Natural killer cell (primary cell): ENCODE results near the gene DZIP1L. TPM values are rescaled to one million over a fixed set of nuclear protein-coding genes. Genes with fewer than 3 reads are reported as not detected.

Source experiments
- ATAC-seq, 3 donors: fragments of 150-1000 bp in 2 of 3; fragments of 200-7000 bp in 1 of 3; cut with Tn5 transposase; 1 replicate in 1 of 3; 2 replicates in 2 of 3; pipeline ENCODE4 v1.10.0; 2021; ENCODE audit warnings: mild to moderate bottlenecking in 2 of 3, moderate library complexity in 2 of 3
- DNase-seq, 2 donors: peaks; one replicate each; pipeline versions ENCODE4 v3.0.0 to v3.0.0-alpha.2; 2013 to 2021; ENCODE audit warnings: mixed read lengths in 1 of 2
- H3K27ac ChIP-seq: one replicate; pipeline ENCODE4 v1.5.1; 2013; ENCODE audit warnings: mild to moderate bottlenecking, low read length
- H3K27me3 ChIP-seq: one replicate; pipeline ENCODE4 v1.6.1; 2013; ENCODE audit warnings: low read length; ENCODE audit not compliant: control insufficient read depth, insufficient read depth
- H3K36me3 ChIP-seq: one replicate; pipeline ENCODE4 v1.6.1; 2013; ENCODE audit warnings: low read length; ENCODE audit not compliant: control insufficient read depth, insufficient read depth
- H3K4me1 ChIP-seq: one replicate; pipeline ENCODE4 v1.6.1; 2013; ENCODE audit warnings: low read length; ENCODE audit not compliant: control insufficient read depth, insufficient read depth
- H3K4me3 ChIP-seq: one replicate; pipeline ENCODE4 v1.5.1; 2013; ENCODE audit warnings: low read length
- H3K9me3 ChIP-seq: one replicate; pipeline ENCODE4 v1.6.1; 2013; ENCODE audit warnings: low read length; ENCODE audit not compliant: control insufficient read depth, insufficient read depth
- H3K27ac Mint-ChIP-seq, 2 donors: one replicate each; pipeline ENCODE4 v1.8.0; 2022; ENCODE audit warnings: mild to moderate bottlenecking in 2 of 2, mixed read lengths in 2 of 2, moderate library complexity in 1 of 2
- H3K27me3 Mint-ChIP-seq, 2 donors: one replicate each; pipeline ENCODE4 v1.8.0; 2022; ENCODE audit warnings: low read depth in 2 of 2, mixed read lengths in 2 of 2
- H3K36me3 Mint-ChIP-seq: one replicate; pipeline ENCODE4 v1.8.0; 2022; ENCODE audit warnings: mixed read lengths
- H3K4me1 Mint-ChIP-seq, 2 donors: one replicate each; pipeline ENCODE4 v1.8.0; 2022; ENCODE audit warnings: mixed read lengths in 2 of 2
- H3K4me3 Mint-ChIP-seq: one replicate; pipeline ENCODE4 v1.8.0; 2022; ENCODE audit warnings: mild to moderate bottlenecking, moderate library complexity, mixed read lengths
- H3K9me3 Mint-ChIP-seq, 2 donors: one replicate each; pipeline ENCODE4 v1.8.0; 2022; ENCODE audit warnings: mixed read lengths in 2 of 2
- CTCF ChIP-seq: fragments of 200-600 bp; IDR thresholded peaks from one replicate; pipeline ENCODE4 v1.8.0; 2022; ENCODE audit warnings: antibody characterized with exemption
- WGBS: methylation state at CpG from one replicate; pipeline ENCODE4 v1.1.7; 2013; ENCODE audit warnings: missing lambda C conversion rate; ENCODE audit not compliant: insufficient coverage; 5-methylcytosine and 5-hydroxymethylcytosine counted together
- intact Hi-C: fragments of 100-400 bp; cut with micrococcal nuclease; formaldehyde crosslinking; loops from one replicate; pipeline ENCODE4 v1.14.2; 2022
- total RNA-seq, 4 donors: library from RNA; stranded (reverse); fragments of 120-200 nt in 1 of 4; gene quantifications; one replicate each; pipeline versions ENCODE4 v1.2.3 to v1.2.4, GENCODE V29; 2013 to 2022

DZIP1L gene
- total RNA-seq, 3 donors from 2014 or later (not counting 1 experiment from before 2014, with no cell fraction given): not detected

- ATAC-seq: no peak
- no peaks in the 10 kb centered on the region for H3K4me1 Mint-ChIP-seq
- no peak for TF ChIP-seq CTCF
- Histone ChIP-seq H3K27me3 (no peaks in the 10 kb centered on the region), H3K4me3 (no peak overlapping the region), H3K36me3 (no peaks in the 10 kb centered on the region), H3K27ac (no peak overlapping the region), H3K4me1 (no peaks in the 10 kb centered on the region), H3K9me3 (no peaks in the 10 kb centered on the region)
- peaks cover 0 to 9% of the 10 kb centered on the region in 2 donors for H3K27me3 Mint-ChIP-seq
- 77% methylated on average over 1 of the region's 3 CpGs for WGBS
- no peak overlapping the region for H3K27ac Mint-ChIP-seq
- H3K9me3 Mint-ChIP-seq: no peaks in the 10 kb centered on the region
- no peak for DNase-seq
- intact Hi-C loops: no loop called here
- no peaks in the 10 kb centered on the region for H3K36me3 Mint-ChIP-seq
- H3K4me3 Mint-ChIP-seq: no peak overlapping the region
These were observed 83.9 kb downstream of the DZIP1L start for GRCh38 chr3:138031536-138031935.

GRCh38 chr3:138030734-138031280 lies 84.6 kb downstream of the DZIP1L start:
- H3K27ac ChIP-seq: no peak overlapping the region
- H3K9me3 Mint-ChIP-seq: no peaks in the 10 kb centered on the region
- no peak overlapping the region for H3K27ac Mint-ChIP-seq
- peaks cover 0 to 9% of the 10 kb centered on the region in 2 donors for H3K27me3 Mint-ChIP-seq
- no peak overlapping the region for H3K4me3 ChIP-seq
- DNase-seq (no peak), ATAC-seq (no peak)
- H3K4me3 Mint-ChIP-seq: no peak overlapping the region
- H3K27me3 ChIP-seq: no peaks in the 10 kb centered on the region
- no peaks in the 10 kb centered on the region for H3K9me3 ChIP-seq
- 86% methylated on average over 10 of the region's 11 CpGs for WGBS
- TF ChIP-seq CTCF: no peak
- H3K36me3 Mint-ChIP-seq: no peaks in the 10 kb centered on the region
- no peaks in the 10 kb centered on the region for H3K36me3 ChIP-seq
- no peaks in the 10 kb centered on the region for H3K4me1 Mint-ChIP-seq
- intact Hi-C loops: no loop called here
- no peaks in the 10 kb centered on the region for H3K4me1 ChIP-seq

GRCh38 chr3:138027821-138028220 lies 87.6 kb downstream of the DZIP1L start:
- ATAC-seq (no peak), DNase-seq (no peak)
- no peak for TF ChIP-seq CTCF
- no peaks in the 10 kb centered on the region for H3K4me1 Mint-ChIP-seq
- Histone ChIP-seq H3K9me3 (no peaks in the 10 kb centered on the region), H3K4me1 (no peaks in the 10 kb centered on the region), H3K36me3 (no peaks in the 10 kb centered on the region), H3K27me3 (no peaks in the 10 kb centered on the region), H3K27ac (no peak overlapping the region), H3K4me3 (no peak overlapping the region)
- no peak overlapping the region for H3K27ac Mint-ChIP-seq
- WGBS: 92% methylated on average over 4 of the region's 5 CpGs
- H3K36me3 Mint-ChIP-seq: no peaks in the 10 kb centered on the region
- H3K27me3 Mint-ChIP-seq: peaks cover 0 to 1% of the 10 kb centered on the region in 2 donors
- H3K4me3 Mint-ChIP-seq: no peak overlapping the region
- intact Hi-C loops: no loop called here
- no peaks in the 10 kb centered on the region for H3K9me3 Mint-ChIP-seq

GRCh38 chr3:138025553-138025952 lies 89.9 kb downstream of the DZIP1L start:
- Histone ChIP-seq H3K27ac (no peak overlapping the region), H3K4me3 (no peak overlapping the region), H3K9me3 (no peaks in the 10 kb centered on the region), H3K27me3 (no peaks in the 10 kb centered on the region), H3K36me3 (no peaks in the 10 kb centered on the region), H3K4me1 (no peaks in the 10 kb centered on the region)
- no peak for TF ChIP-seq CTCF
- H3K4me1 Mint-ChIP-seq: no peaks in the 10 kb centered on the region
- DNase-seq (no peak), ATAC-seq (no peak)
- H3K27ac Mint-ChIP-seq: no peak overlapping the region
- H3K27me3 Mint-ChIP-seq: no peaks in the 10 kb centered on the region
- H3K4me3 Mint-ChIP-seq: no peak overlapping the region
- no peaks in the 10 kb centered on the region for H3K36me3 Mint-ChIP-seq
- H3K9me3 Mint-ChIP-seq: no peaks in the 10 kb centered on the region
- intact Hi-C loops: no loop called here
